Measurements from ENCODE around the gene FGD3.

FGD3 gene

DNA sequence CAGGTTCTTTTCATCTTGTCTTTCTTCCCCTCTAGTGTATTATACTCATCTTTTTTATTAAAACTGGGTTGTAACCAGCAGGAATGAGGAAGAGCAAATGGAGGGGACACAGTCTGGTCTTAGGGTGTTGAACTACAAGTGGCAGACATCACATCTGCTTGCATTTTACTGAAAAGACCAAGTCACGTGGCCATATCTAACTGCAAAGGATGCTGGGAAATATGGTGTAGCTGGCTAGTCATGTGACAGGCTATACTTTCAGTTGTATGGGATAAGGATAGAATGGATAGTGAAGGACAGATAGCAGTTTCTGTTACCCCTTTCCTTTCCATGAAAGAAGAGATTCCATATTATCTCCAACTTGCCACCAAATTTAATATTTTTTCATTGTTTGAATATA lies 13.0 kb upstream of the FGD3 start:
- POLR2A ChIA-PET (ENCODE audit: low non-redundant PET): no interaction called here
- no peak overlapping the region for H3K27ac ChIP-seq
- DNase-seq (ENCODE audit: low spot score): no peak
- CTCF ChIA-PET: interaction anchor here (0.6 kb wide), 2 partner anchors 10 to 18 kb away, joined by 3 read pairs; no protein-coding TSS in a partner anchor
- TF ChIP-seq, protein P1, sequence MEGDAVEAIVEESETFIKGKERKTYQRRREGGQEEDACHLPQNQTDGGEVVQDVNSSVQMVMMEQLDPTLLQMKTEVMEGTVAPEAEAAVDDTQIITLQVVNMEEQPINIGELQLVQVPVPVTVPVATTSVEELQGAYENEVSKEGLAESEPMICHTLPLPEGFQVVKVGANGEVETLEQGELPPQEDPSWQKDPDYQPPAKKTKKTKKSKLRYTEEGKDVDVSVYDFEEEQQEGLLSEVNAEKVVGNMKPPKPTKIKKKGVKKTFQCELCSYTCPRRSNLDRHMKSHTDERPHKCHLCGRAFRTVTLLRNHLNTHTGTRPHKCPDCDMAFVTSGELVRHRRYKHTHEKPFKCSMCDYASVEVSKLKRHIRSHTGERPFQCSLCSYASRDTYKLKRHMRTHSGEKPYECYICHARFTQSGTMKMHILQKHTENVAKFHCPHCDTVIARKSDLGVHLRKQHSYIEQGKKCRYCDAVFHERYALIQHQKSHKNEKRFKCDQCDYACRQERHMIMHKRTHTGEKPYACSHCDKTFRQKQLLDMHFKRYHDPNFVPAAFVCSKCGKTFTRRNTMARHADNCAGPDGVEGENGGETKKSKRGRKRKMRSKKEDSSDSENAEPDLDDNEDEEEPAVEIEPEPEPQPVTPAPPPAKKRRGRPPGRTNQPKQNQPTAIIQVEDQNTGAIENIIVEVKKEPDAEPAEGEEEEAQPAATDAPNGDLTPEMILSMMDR (conservative IDR thresholded peaks at IDR 0.05; ENCODE audit: low read depth): no peak

DNA sequence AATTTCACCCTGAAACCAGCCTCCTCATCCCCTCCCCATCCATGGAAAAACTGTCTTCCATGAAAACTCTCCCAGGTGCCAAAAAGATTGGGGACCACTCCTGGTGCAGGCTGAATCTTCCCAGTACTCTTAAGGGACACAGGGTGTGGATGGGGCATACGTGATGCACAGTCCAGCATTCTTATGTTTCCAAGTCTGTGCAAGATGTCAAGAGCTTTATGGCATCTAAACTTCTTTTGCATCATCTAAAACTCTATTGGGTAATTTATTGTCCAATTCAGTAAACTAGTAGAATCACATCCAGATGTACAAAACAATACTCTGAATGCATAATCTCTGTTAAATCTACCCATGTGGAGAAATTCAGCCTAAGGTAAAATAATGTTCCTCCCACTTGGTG lies 9.3 kb upstream of the FGD3 start:
- no peak overlapping the region for H3K27ac ChIP-seq
- ChIA-PET POLR2A (ENCODE audit: low non-redundant PET) (no interaction called here), CTCF (interaction anchor here (1.0 kb wide), 1 partner anchor 12 kb away, joined by 4 read pairs; no protein-coding TSS in a partner anchor)
- TF ChIP-seq, protein P1 (conservative IDR thresholded peaks at IDR 0.05; ENCODE audit: low read depth): no peak
- no peak for DNase-seq (ENCODE audit: low spot score)

DNA sequence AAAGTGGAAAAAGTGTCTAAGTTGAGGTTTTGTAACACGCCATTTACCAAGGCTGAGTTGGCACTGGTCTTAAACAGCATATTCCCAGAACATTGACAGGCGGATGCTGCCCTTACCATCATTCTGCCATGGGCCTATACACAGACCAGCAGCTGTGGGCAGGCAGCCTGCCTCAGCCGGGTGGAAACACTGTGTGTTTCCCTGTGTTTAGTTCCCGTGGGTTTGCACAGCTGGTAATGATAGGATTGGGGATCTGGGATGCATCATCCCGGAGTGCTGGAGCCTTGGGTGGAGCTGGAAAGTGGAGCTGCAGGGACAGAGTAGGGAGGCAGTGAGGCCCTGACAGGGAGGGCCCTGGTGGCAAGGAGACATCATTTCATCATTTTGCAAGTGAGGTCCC lies 5.5 kb upstream of the FGD3 start:
- no peak overlapping the region for H3K27ac ChIP-seq
- DNase-seq (ENCODE audit: low spot score): no peak
- POLR2A ChIA-PET (ENCODE audit: low non-redundant PET): interaction anchor here (0.6 kb wide), 1 partner anchor 99 kb away, joined by 4 read pairs; no protein-coding TSS in a partner anchor
- TF ChIP-seq, protein P1 (conservative IDR thresholded peaks at IDR 0.05; ENCODE audit: low read depth): no peak
- CTCF ChIA-PET: no interaction called here

DNA sequence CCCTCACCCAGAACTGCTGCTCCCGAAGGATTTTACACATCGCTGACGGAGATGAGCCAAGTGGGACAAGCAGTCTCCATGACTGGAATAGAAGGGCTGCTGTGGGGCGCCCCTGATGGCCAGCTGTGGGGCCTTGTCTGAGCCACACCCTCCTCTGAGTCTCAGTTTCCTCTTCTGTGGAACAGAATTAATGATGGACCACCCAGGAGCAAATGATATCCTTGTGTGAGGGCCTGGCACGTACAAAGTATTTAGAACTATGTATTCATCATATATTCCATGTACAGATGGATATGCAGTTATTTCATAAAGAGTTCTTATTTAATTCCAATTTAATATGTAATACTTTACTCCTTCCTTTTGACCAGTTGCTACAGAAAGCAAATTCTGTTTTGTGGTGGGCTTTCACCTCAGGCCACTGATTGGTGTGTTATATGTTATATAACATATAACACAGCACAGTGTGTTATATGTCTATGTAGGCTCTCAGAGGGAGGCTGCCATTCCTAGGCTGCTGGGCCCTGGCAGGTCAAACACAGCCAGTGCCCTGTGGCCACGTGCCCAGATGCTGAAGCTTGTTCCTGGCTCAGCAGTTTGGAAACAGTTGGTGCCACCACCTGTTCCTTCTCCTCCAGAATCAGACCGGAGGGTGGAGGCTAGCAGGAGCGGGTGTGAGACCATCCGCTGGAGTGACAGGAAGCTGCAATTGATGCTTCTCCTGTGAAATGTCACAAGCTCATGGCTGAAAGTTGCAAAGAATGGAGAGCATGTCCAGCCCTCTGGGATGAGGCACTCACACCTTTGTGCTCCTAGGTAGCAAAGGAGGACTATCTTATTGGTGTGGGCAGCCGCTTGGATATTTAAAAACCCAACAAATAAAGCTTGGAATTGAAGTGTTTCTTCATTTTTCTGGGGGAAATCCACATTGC lies 4.4 kb upstream of the FGD3 start:
- POLR2A ChIA-PET (ENCODE audit: low non-redundant PET): no interaction called here
- DNase-seq (ENCODE audit: low spot score): no peak
- no peak overlapping the region for H3K27ac ChIP-seq
- CTCF ChIA-PET: interaction anchor here (0.5 to 0.6 kb wide), 2 partner anchors 11 to 35 kb away, joined by 3 read pairs; no protein-coding TSS in a partner anchor
- TF ChIP-seq, protein P1 (conservative IDR thresholded peaks at IDR 0.05; ENCODE audit: low read depth): no peak

DNA sequence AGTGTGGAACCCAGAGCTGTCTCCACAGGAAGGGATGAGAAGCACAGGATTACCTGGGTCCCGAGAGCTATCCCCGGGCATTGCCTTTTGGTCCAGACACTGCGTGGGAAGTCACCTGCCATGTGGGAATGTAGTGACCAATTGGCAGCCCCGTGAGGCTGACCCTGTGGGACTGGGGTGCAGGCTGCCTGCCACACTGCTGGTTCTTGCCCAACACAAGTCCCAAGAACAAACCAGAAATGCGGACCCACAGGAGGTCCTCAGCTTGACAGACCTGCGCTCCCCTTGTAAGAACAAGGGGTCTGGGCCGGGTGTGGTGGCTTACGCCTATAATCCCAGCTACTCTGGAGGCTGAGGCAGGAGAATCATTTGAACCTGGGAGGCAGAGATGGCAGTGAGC lies 2.4 kb upstream of the FGD3 start:
- POLR2A ChIA-PET (ENCODE audit: low non-redundant PET): no interaction called here
- TF ChIP-seq, protein P1 (conservative IDR thresholded peaks at IDR 0.05; ENCODE audit: low read depth): no peak
- CTCF ChIA-PET: interaction anchor here (0.6 kb wide), 1 partner anchor 124 kb away, joined by 4 read pairs; no protein-coding TSS in a partner anchor
- DNase-seq (ENCODE audit: low spot score): no peak
- no peak overlapping the region for H3K27ac ChIP-seq

DNA sequence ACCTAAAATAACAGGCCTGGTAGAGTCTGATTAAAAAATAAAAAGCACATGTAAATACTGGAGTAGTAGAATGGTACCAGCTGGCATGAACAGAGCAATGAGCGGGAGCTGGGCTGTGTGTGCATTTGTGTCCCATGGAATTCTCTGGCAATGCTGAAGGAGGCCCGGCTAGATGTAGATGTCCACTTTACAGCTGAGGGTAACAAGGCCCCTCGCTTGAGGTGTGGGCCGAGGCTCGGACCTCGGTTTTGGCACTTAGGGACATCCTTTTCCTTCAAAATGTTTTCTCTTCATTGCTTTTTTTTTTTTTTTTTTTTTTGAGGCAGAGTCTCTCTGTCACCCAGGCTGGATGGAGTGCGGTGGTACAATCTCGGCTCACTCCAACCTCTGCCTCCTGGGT lies 1.5 kb upstream of the FGD3 start:
- no peak overlapping the region for H3K27ac ChIP-seq
- CTCF ChIA-PET: no interaction called here
- TF ChIP-seq, protein P1 (conservative IDR thresholded peaks at IDR 0.05; ENCODE audit: low read depth): no peak
- POLR2A ChIA-PET (ENCODE audit: low non-redundant PET): no interaction called here
- no peak for DNase-seq (ENCODE audit: low spot score)
